Upper lobe of right lung (tissue), 1 donor: ENCODE data around the gene KRT79. TPM values are rescaled to one million over a fixed set of nuclear protein-coding genes. Genes with fewer than 3 reads are reported as not detected.

Experiments used
- ATAC-seq: fragments of 200-7000 bp; cut with Tn5 transposase; one replicate; pipeline ENCODE4 v1.9.1; 2020; ENCODE audit warnings: mild to moderate bottlenecking, moderate library complexity
- DNase-seq: peaks from one replicate; pipeline ENCODE4 v3.0.0-alpha.2; 2020
- H3K27ac ChIP-seq: fragments of 200-600 bp; one replicate; pipeline ENCODE4 v1.8.0; 2022
- H3K27me3 ChIP-seq: fragments of 200-600 bp; one replicate; pipeline ENCODE4 v1.8.0; 2022; ENCODE audit warnings: mild to moderate bottlenecking
- H3K36me3 ChIP-seq: fragments of 200-600 bp; one replicate; pipeline ENCODE4 v1.8.0; 2022
- H3K4me1 ChIP-seq: fragments of 200-600 bp; one replicate; pipeline ENCODE4 v1.8.0; 2022
- H3K4me3 ChIP-seq: fragments of 200-600 bp; one replicate; pipeline ENCODE4 v1.8.0; 2022; ENCODE audit warnings: mild to moderate bottlenecking
- H3K9me3 ChIP-seq: fragments of 200-600 bp; one replicate; pipeline ENCODE4 v1.8.0; 2022
- intact Hi-C: fragments of 100-400 bp; cut with DNase I; formaldehyde crosslinking; loops from one replicate; pipeline ENCODE4 v1.11.0; 2022
- total RNA-seq: library from RNA; stranded (reverse); fragmentation: NEBNext Ultra II Directional; extraction: Animal tissue kit (Norgen Biotek cat#: 25700); gene quantifications from one replicate; pipeline ENCODE4 v1.2.1, GENCODE V29; 2021
- TF ChIP-seq, protein P1 (sequence below): fragments of 200-600 bp; IDR thresholded peaks from one replicate; pipeline ENCODE4 v1.8.0; 2022; ENCODE audit warnings: antibody characterized with exemption
- donor health status: DM: no; HTN: yes; CAD: no; lungs with severe emphysema.

Gene KRT79
- total RNA-seq, 1 donor from 2014 or later = 5.4 TPM

DNA sequence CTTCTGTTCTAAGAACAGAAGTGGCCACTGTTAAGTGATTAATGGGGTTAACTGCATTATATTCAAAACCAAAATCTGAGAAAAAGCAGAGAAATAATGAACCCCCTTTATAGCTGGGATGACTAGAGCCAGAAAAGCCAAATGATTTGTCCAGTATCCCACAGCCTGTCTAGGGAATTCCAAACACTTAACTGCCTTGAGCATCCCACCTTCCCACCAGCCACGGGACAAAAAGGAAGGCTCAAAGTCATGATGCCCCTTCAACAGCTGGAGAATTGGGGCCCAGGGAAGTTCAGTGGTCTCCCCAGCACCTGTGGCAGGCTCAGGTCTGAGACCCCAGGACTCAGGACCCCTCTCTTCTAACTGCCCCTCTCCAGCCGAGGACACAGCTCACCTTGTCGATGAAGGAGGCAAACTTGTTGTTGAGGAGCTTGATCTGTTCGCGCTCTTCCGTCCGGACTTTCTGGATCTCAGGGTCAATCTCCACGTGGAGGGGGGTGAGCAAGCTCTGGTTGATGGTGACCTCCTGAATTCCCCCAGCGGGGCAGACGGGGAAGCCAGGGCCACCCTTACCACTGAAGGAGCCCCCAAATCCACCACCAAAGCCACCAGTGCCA, 20.8 kb downstream of the KRT79 start:
- TF ChIP-seq, protein P1, sequence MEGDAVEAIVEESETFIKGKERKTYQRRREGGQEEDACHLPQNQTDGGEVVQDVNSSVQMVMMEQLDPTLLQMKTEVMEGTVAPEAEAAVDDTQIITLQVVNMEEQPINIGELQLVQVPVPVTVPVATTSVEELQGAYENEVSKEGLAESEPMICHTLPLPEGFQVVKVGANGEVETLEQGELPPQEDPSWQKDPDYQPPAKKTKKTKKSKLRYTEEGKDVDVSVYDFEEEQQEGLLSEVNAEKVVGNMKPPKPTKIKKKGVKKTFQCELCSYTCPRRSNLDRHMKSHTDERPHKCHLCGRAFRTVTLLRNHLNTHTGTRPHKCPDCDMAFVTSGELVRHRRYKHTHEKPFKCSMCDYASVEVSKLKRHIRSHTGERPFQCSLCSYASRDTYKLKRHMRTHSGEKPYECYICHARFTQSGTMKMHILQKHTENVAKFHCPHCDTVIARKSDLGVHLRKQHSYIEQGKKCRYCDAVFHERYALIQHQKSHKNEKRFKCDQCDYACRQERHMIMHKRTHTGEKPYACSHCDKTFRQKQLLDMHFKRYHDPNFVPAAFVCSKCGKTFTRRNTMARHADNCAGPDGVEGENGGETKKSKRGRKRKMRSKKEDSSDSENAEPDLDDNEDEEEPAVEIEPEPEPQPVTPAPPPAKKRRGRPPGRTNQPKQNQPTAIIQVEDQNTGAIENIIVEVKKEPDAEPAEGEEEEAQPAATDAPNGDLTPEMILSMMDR = no peak

DNA sequence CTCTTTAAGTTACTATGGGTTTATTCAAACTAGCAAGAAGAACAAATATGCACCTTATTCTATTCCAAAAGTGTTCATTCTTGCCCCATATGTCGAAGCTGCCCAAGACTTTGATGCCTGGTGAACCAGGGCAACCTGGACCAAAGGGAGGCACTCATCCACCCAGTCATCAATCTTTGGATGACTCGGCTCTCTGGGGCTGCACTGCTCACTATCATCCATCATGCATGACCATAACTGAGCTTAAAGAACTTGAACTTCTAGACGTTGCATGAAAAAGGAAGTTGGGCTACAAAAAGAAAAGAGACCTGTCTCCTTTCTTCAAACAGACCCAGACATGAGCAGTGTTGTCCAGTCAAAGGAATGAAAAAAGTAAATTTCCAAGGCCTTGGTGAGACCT, 21.4 kb downstream of the KRT79 start:
- no peaks in the 10 kb centered on the region for H3K36me3 ChIP-seq
- intact Hi-C loops = no loop called here

More for the DNA sequence above, 20.8 kb downstream of the KRT79 start:
- no peaks in the 10 kb centered on the region for H3K9me3 ChIP-seq
- ATAC-seq (no peak), DNase-seq (peak; percentile 44)
- H3K27me3 ChIP-seq = peaks cover 16% of the 10 kb centered on the region
- H3K36me3 ChIP-seq = no peaks in the 10 kb centered on the region
- peaks cover 15% of the 10 kb centered on the region for H3K4me1 ChIP-seq
- intact Hi-C loops = no loop called here
- H3K27ac ChIP-seq = no peak overlapping the region
- no peak overlapping the region for H3K4me3 ChIP-seq

DNA sequence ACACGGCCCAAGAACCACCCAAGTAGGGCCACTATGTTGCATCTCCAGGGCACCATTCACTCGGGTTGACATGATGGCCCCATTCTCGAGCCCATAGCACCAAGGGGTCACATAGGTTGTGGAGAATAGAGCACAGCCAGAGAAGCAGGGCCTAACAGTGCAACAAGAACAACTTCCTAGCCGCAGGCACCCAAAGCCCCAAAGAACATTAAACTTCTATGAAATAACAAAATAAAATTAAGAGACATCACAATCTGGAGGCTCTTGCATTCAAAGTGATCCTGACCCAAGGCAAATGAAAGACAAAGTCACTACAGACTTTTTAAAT, 22.1 kb downstream of the KRT79 start:
- intact Hi-C loops = no loop called here
- no peak for ATAC-seq
- TF ChIP-seq, protein P1 = no peak
- H3K36me3 ChIP-seq = no peaks in the 10 kb centered on the region
- H3K27me3 ChIP-seq = peaks cover 3% of the 10 kb centered on the region
- no peak for DNase-seq
- no peak overlapping the region for H3K27ac ChIP-seq
- H3K4me3 ChIP-seq = no peak overlapping the region
- H3K9me3 ChIP-seq = no peaks in the 10 kb centered on the region
- H3K4me1 ChIP-seq = peaks cover 15% of the 10 kb centered on the region

More for the DNA sequence above, 21.4 kb downstream of the KRT79 start:
- DNase-seq (peak; percentile 1), ATAC-seq (no peak)
- no peak overlapping the region for H3K27ac ChIP-seq
- TF ChIP-seq, protein P1 = no peak
- H3K4me1 ChIP-seq = peaks cover 15% of the 10 kb centered on the region
- peaks cover 10% of the 10 kb centered on the region for H3K27me3 ChIP-seq
- no peak overlapping the region for H3K4me3 ChIP-seq
- H3K9me3 ChIP-seq = no peaks in the 10 kb centered on the region

DNA sequence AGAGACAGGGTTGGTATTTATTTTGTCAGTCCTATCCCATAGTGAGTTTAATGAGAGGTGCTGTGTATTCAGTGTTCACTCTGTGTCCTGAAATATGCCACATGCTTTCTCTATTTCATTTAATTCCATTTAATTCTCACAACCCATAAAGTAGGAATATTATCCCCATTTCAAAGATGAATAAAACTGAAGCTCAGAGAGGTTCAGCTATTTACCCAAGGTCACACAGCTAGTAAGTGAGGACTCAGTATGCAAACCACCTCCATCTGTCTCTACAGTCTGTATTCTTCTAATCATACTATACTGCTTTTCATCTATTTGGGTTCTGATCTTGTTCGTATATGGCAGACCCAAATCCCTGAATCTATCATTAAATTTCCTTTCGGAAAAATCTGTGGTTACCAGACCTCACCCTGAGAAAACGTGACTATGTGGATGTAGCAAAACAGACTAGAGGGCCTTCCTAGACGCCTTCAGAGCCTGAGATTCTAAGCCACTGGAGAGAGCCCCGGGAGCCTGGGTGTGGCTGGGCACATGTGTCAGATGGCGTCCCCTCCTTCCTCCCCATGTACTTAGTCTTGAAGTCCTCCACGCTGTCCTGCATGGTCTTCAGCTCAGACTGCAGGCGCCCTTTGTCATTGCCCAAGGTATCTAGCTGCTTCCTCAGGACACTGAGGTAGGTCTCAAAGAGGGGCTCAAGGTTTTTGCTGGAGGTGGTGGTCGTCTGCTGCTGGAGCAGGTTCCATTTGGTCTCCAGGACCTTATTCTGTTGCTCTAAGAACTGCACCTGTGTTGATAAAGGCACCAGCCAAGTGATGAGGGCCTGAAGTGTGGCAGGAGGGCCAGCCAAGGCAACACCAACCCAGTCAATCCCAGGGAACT, 22.7 kb downstream of the KRT79 start:
- no peak for ATAC-seq
- no peaks in the 10 kb centered on the region for H3K9me3 ChIP-seq
- H3K27me3 ChIP-seq = no peaks in the 10 kb centered on the region
- peaks cover 15% of the 10 kb centered on the region for H3K4me1 ChIP-seq
- TF ChIP-seq, protein P1 = no peak
- no peak overlapping the region for H3K4me3 ChIP-seq
- H3K36me3 ChIP-seq = no peaks in the 10 kb centered on the region
- H3K27ac ChIP-seq = no peak overlapping the region
- DNase-seq = peak; percentile 20
- intact Hi-C loops = no loop called here

DNA sequence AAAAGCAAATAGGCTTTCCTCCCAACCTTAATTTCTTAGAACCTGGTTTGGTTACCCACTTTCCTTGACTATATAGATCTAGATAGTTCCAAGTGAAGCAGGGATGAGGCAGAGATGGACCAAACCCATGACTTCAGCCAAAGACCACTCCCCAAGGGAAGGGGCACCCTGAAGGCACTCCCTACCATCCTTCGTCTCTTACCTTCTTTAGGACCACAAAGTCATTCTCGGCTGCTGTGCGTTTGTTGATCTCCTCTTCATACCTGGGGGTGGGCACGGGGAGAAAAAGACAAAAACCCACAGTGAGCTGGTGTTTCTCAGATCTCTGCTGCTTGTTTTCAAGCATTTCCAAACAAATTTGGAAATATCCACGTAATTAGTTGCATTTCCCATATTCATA, 23.6 kb downstream of the KRT79 start:
- intact Hi-C loops = no loop called here
- TF ChIP-seq, protein P1 = no peak
- H3K4me1 ChIP-seq = peaks cover 11% of the 10 kb centered on the region
- H3K27ac ChIP-seq = no peak overlapping the region
- H3K9me3 ChIP-seq = no peaks in the 10 kb centered on the region
- no peaks in the 10 kb centered on the region for H3K27me3 ChIP-seq
- H3K36me3 ChIP-seq = no peaks in the 10 kb centered on the region
- DNase-seq (no peak), ATAC-seq (no peak)
- no peak overlapping the region for H3K4me3 ChIP-seq
